SK-N-SH treated with all-trans-retinoic acid at 6 μM for 48 hours (cell line): ENCODE measurements around the gene ENTHD1.

Experiments
- ATAC-seq: fragments of 200-7000 bp; cut with Tn5 transposase; 3 replicates; pipeline ENCODE4 v1.9.1; 2020; ENCODE audit warnings: mild to moderate bottlenecking, moderate library complexity
- ARNTL ChIP-seq: fragments of 450-650 bp; formaldehyde crosslinking; IDR thresholded peaks from 2 replicates; pipeline ENCODE4 v1.5.0; 2020; ENCODE audit warnings: low read depth, mild to moderate bottlenecking, moderate library complexity, borderline replicate concordance
- BACH2 ChIP-seq: fragments of 250-450 bp; sonication (Bioruptor Pico); IDR thresholded peaks from 2 replicates; pipeline ENCODE4 v1.9.0; 2021; ENCODE audit warnings: mild to moderate bottlenecking, borderline replicate concordance
- CSDC2 ChIP-seq: fragments of 250-450 bp; sonication (Bioruptor Pico); IDR thresholded peaks from 2 replicates; pipeline ENCODE4 v1.5.0; 2020; ENCODE audit warnings: mild to moderate bottlenecking, moderate library complexity
- ESRRG ChIP-seq: fragments of 250-450 bp; sonication (Bioruptor Pico); IDR thresholded peaks from 2 replicates; pipeline ENCODE4 v1.6.1; 2021; ENCODE audit warnings: mild to moderate bottlenecking
- GLIS3 ChIP-seq: fragments of 250-450 bp; sonication (Bioruptor Pico); IDR thresholded peaks from 2 replicates; pipeline ENCODE4 v1.5.0; 2020; ENCODE audit warnings: mild to moderate bottlenecking, moderate library complexity
- ISL1 ChIP-seq: fragments of 250-450 bp; sonication (Bioruptor Pico); IDR thresholded peaks from 2 replicates; pipeline ENCODE4 v2.1.2; 2022; ENCODE audit warnings: mild to moderate bottlenecking, moderate library complexity
- OSR1 ChIP-seq: fragments of 250-450 bp; sonication (Bioruptor Pico); IDR thresholded peaks from 2 replicates; pipeline ENCODE4 v1.8.0; 2022; ENCODE audit warnings: moderate library complexity, mild to moderate bottlenecking, inconsistent platforms
- PATZ1 ChIP-seq: fragments of 250-450 bp; sonication (Bioruptor Pico); IDR thresholded peaks from 2 replicates; pipeline ENCODE4 v1.8.0; 2020; ENCODE audit warnings: mild to moderate bottlenecking, moderate library complexity, borderline replicate concordance
- POU6F1 ChIP-seq: fragments of 250-450 bp; sonication (Bioruptor Pico); IDR thresholded peaks from 2 replicates; pipeline ENCODE4 v1.8.0; 2021; ENCODE audit warnings: low read depth, mild to moderate bottlenecking, moderate library complexity, borderline replicate concordance
- PPARA ChIP-seq: fragments of 250-450 bp; sonication (Bioruptor Pico); IDR thresholded peaks from 2 replicates; pipeline ENCODE4 v1.5.0; 2020; ENCODE audit warnings: mild to moderate bottlenecking, borderline replicate concordance
- RARB ChIP-seq: fragments of 250-450 bp; sonication (Bioruptor Pico); IDR thresholded peaks from 2 replicates; pipeline ENCODE4 v1.8.0; 2021; ENCODE audit warnings: mild to moderate bottlenecking, moderate library complexity
- SNAI2 ChIP-seq: fragments of 250-450 bp; sonication (Bioruptor Pico); IDR thresholded peaks from 2 replicates; pipeline ENCODE4 v1.5.0; 2020; ENCODE audit warnings: mild to moderate bottlenecking, moderate library complexity
- TCF4 ChIP-seq: fragments of 250-450 bp; sonication (Bioruptor Pico); IDR thresholded peaks from 2 replicates; pipeline ENCODE4 v1.8.0; 2021; ENCODE audit warnings: mild to moderate bottlenecking, moderate library complexity, borderline replicate concordance
- ZC3H10 ChIP-seq: fragments of 250-450 bp; sonication (Bioruptor Pico); IDR thresholded peaks from 2 replicates; pipeline ENCODE4 v1.5.1; 2021; ENCODE audit warnings: mild to moderate bottlenecking, moderate library complexity
- ZFP3 ChIP-seq: fragments of 250-450 bp; sonication (Bioruptor Pico); IDR thresholded peaks from 2 replicates; pipeline ENCODE4 v1.5.0; 2020; ENCODE audit warnings: mild to moderate bottlenecking, moderate library complexity
- ZFP30 ChIP-seq: fragments of 450-650 bp; formaldehyde crosslinking; IDR thresholded peaks from 2 replicates; pipeline ENCODE4 v1.5.0; 2022; ENCODE audit warnings: mild to moderate bottlenecking, moderate library complexity
- ZNF70 ChIP-seq: fragments of 450-650 bp; formaldehyde crosslinking; IDR thresholded peaks from 2 replicates; pipeline ENCODE4 v1.5.0; 2020; ENCODE audit warnings: mild to moderate bottlenecking, moderate library complexity
- ZNF8 ChIP-seq: fragments of 450-650 bp; formaldehyde crosslinking; IDR thresholded peaks from 2 replicates; pipeline ENCODE4 v1.5.0; 2020; ENCODE audit warnings: mild to moderate bottlenecking, moderate library complexity
- TF ChIP-seq, protein P1 (sequence below): fragments of 250-450 bp; sonication (Bioruptor Pico); IDR thresholded peaks from 2 replicates; pipeline ENCODE4 v1.5.0; 2020; ENCODE audit warnings: mild to moderate bottlenecking, moderate library complexity
- TF ChIP-seq, protein P2 (sequence below): fragments of 250-450 bp; sonication (Bioruptor Pico); IDR thresholded peaks from 2 replicates; pipeline ENCODE4 v1.5.1; 2021; ENCODE audit warnings: mild to moderate bottlenecking, moderate library complexity
- TF ChIP-seq, protein P3 (sequence below): fragments of 250-450 bp; sonication (Bioruptor Pico); IDR thresholded peaks from 2 replicates; pipeline ENCODE4 v1.5.1; 2020; ENCODE audit warnings: low read depth, mild to moderate bottlenecking, moderate library complexity

ENTHD1 gene

DNA sequence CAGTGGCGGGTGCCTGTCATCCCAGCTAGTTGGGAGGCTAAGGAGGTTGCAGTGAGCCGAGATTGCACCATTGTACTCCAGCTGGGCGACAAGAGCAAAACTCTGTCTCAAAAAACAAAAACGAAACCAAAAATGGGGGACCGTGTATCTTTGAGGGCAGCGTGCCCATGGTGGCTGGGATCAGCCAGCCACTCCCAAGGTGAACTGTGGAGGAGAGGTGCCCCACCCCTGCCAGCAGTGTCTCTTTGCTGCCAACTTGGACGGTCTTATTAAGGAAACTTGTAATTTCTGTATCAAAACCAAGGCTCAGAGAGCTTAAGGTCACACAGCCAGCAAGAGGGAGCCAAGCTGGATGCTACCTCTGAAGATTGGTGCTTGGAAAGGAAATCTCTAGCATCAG, 175.4 kb downstream of the ENTHD1 start:
- TF ChIP-seq TCF4 (CRISPR knock-in tag) (no peak), ZFP3 (CRISPR knock-in tag) (no peak), ZFP30 (CRISPR knock-in tag) (no peak), ZNF70 (CRISPR knock-in tag) (no peak), PPARA (CRISPR knock-in tag) (no peak), SNAI2 (CRISPR knock-in tag) (no peak), ESRRG (CRISPR knock-in tag) (no peak), ARNTL (CRISPR knock-in tag) (no peak), ZC3H10 (CRISPR knock-in tag) (no peak), GLIS3 (CRISPR knock-in tag) (no peak), CSDC2 (CRISPR knock-in tag) (no peak), ISL1 (CRISPR knock-in tag) (no peak), OSR1 (no peak)
- TF ChIP-seq, protein P1, sequence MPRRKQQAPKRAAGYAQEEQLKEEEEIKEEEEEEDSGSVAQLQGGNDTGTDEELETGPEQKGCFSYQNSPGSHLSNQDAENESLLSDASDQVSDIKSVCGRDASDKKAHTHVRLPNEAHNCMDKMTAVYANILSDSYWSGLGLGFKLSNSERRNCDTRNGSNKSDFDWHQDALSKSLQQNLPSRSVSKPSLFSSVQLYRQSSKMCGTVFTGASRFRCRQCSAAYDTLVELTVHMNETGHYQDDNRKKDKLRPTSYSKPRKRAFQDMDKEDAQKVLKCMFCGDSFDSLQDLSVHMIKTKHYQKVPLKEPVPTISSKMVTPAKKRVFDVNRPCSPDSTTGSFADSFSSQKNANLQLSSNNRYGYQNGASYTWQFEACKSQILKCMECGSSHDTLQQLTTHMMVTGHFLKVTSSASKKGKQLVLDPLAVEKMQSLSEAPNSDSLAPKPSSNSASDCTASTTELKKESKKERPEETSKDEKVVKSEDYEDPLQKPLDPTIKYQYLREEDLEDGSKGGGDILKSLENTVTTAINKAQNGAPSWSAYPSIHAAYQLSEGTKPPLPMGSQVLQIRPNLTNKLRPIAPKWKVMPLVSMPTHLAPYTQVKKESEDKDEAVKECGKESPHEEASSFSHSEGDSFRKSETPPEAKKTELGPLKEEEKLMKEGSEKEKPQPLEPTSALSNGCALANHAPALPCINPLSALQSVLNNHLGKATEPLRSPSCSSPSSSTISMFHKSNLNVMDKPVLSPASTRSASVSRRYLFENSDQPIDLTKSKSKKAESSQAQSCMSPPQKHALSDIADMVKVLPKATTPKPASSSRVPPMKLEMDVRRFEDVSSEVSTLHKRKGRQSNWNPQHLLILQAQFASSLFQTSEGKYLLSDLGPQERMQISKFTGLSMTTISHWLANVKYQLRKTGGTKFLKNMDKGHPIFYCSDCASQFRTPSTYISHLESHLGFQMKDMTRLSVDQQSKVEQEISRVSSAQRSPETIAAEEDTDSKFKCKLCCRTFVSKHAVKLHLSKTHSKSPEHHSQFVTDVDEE: no peak
- TF ChIP-seq, protein P2, sequence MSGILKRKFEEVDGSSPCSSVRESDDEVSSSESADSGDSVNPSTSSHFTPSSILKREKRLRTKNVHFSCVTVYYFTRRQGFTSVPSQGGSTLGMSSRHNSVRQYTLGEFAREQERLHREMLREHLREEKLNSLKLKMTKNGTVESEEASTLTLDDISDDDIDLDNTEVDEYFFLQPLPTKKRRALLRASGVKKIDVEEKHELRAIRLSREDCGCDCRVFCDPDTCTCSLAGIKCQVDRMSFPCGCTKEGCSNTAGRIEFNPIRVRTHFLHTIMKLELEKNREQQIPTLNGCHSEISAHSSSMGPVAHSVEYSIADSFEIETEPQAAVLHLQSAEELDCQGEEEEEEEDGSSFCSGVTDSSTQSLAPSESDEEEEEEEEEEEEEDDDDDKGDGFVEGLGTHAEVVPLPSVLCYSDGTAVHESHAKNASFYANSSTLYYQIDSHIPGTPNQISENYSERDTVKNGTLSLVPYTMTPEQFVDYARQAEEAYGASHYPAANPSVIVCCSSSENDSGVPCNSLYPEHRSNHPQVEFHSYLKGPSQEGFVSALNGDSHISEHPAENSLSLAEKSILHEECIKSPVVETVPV: no peak
- no peak for ATAC-seq

DNA sequence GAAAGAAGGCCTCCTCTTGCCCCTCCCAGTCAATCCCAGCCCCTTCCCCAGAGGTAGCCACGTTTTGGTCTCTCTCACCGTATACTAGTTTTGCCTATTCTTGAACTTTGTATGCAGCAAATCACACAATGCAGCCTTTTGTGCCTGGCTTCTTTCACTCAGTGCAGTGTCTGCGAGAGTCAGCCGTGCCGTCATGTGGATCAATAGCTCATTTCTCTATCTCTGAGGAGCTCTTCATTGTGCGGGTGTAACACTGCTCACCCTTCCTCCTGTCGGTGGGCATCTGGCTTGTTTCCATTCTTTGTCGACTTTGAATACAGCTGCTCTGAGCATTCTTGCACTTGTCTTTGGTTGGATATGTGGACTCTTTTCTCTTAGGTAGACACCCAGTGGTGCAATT, 176.5 kb downstream of the ENTHD1 start:
- ATAC-seq: no peak
- no peak for TF ChIP-seq ZNF8 (CRISPR knock-in tag)
- TF ChIP-seq ZC3H10 (CRISPR knock-in tag): no peak
- no peak for TF ChIP-seq PPARA (CRISPR knock-in tag)
- no peak for TF ChIP-seq TCF4 (CRISPR knock-in tag)
- no peak for TF ChIP-seq BACH2 (CRISPR knock-in tag)
- no peak for TF ChIP-seq ESRRG (CRISPR knock-in tag)
- TF ChIP-seq OSR1: no peak
- no peak for TF ChIP-seq GLIS3 (CRISPR knock-in tag)
- no peak for TF ChIP-seq ZNF70 (CRISPR knock-in tag)
- TF ChIP-seq PATZ1: no peak
- no peak for TF ChIP-seq ARNTL (CRISPR knock-in tag)
- TF ChIP-seq, protein P2: no peak
- TF ChIP-seq, protein P3, sequence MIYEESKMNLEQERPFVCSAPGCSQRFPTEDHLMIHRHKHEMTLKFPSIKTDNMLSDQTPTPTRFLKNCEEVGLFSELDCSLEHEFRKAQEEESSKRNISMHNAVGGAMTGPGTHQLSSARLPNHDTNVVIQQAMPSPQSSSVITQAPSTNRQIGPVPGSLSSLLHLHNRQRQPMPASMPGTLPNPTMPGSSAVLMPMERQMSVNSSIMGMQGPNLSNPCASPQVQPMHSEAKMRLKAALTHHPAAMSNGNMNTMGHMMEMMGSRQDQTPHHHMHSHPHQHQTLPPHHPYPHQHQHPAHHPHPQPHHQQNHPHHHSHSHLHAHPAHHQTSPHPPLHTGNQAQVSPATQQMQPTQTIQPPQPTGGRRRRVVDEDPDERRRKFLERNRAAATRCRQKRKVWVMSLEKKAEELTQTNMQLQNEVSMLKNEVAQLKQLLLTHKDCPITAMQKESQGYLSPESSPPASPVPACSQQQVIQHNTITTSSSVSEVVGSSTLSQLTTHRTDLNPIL (CRISPR knock-in tag): no peak

- TF ChIP-seq ARNTL (CRISPR knock-in tag): no peak
- TF ChIP-seq ZFP3 (CRISPR knock-in tag): no peak
- TF ChIP-seq TCF4 (CRISPR knock-in tag): no peak
- no peak for TF ChIP-seq OSR1
- TF ChIP-seq CSDC2 (CRISPR knock-in tag): no peak
- TF ChIP-seq, protein P1: no peak
- no peak for TF ChIP-seq ISL1 (CRISPR knock-in tag)
- no peak for TF ChIP-seq PPARA (CRISPR knock-in tag)
- no peak for TF ChIP-seq SNAI2 (CRISPR knock-in tag)
- no peak for TF ChIP-seq POU6F1 (CRISPR knock-in tag)
- no peak for TF ChIP-seq RARB
- no peak for TF ChIP-seq ZFP30 (CRISPR knock-in tag)
- TF ChIP-seq ZNF70 (CRISPR knock-in tag): no peak
- TF ChIP-seq BACH2 (CRISPR knock-in tag): no peak
- no peak for ATAC-seq
Observed at GRCh38 chr22:39716534-39716933, 177.0 kb downstream of the ENTHD1 start.
